ENCODE results near the gene RNF125.

Gene RNF125

DNA sequence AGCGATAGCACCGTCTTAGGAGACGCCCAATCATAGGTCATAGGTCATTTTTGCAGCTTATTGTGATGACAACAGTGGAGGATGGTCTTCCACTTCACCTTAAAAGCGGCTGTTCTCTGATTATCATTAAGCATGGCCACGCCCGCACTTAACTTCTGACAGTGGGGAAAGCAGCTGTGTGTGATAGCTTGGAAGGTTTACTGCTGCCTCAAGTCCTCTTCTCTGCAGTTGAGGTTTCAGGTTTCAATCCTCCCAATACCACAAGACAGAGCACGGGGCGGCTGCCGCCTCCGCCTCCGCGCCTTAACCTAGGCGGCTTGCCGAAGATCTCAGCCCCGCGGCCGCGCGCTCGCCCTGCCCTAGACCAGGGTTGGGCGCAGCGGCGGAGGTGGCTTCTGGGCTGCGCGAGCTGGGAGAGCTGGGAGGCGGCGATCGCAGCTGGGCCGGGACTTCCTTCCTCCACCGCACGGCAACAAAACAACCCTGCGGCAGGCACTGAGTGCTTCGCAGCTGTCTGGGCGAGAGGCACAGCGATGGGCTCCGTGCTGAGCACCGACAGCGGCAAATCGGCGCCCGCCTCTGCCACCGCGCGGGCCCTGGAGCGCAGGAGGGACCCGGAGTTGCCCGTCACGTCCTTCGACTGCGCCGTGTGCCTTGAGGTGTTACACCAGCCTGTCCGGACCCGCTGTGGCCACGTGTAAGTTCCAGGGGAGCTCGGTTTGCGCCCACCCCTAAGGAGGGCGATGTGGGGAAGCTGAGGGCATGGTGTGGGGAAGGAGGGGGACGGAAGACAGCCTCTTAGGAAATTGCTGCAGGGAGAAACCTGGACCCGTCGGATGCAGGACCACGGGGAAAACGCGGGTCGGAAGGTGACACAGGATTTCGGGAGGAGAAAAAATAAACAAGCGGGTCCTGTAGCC is at the start of gene RNF125:
RNF125 (plus strand) TSS at position 495 of the 920 bp plus-strand sequence; CDS start at position 534, 39 bp downstream.
- H3K4me3 ChIP-seq (ENCODE audit: low read depth, low read length), result peak within 1 kb of the TSS; percentile 63
- DNase-seq (ENCODE audit: low read depth), result peak; percentile 82
- TF ChIP-seq, protein P1, sequence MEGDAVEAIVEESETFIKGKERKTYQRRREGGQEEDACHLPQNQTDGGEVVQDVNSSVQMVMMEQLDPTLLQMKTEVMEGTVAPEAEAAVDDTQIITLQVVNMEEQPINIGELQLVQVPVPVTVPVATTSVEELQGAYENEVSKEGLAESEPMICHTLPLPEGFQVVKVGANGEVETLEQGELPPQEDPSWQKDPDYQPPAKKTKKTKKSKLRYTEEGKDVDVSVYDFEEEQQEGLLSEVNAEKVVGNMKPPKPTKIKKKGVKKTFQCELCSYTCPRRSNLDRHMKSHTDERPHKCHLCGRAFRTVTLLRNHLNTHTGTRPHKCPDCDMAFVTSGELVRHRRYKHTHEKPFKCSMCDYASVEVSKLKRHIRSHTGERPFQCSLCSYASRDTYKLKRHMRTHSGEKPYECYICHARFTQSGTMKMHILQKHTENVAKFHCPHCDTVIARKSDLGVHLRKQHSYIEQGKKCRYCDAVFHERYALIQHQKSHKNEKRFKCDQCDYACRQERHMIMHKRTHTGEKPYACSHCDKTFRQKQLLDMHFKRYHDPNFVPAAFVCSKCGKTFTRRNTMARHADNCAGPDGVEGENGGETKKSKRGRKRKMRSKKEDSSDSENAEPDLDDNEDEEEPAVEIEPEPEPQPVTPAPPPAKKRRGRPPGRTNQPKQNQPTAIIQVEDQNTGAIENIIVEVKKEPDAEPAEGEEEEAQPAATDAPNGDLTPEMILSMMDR (IDR thresholded peaks at IDR 0.05; ENCODE audit: low read depth, low read length, missing control alignments), result no peak

DNA sequence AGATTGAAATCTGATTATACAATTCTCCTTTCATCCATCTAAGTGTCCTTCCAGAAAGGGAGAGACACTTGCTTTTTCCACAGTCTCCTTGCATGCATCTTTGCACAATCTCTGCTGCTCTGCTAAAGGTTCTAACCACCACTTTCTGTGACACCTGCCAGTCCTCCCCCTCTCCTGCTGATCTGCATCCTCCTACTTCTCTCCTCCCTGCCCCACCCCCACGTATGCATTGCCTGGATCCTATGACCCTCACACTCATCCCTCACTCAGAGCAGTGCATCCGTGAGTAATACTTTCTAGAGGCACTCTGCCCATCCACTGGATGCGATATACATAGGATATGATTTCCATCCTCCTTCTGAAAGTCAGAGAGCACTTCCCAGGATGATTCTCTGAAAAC is 48.0 kb upstream of the RNF125 start:
- DNase-seq (ENCODE audit: low read depth), result no peak
- no peak overlapping the region for H3K4me3 ChIP-seq (ENCODE audit: low read depth, low read length)
- TF ChIP-seq, protein P1 (IDR thresholded peaks at IDR 0.05; ENCODE audit: low read depth, low read length, missing control alignments), result no peak

DNA sequence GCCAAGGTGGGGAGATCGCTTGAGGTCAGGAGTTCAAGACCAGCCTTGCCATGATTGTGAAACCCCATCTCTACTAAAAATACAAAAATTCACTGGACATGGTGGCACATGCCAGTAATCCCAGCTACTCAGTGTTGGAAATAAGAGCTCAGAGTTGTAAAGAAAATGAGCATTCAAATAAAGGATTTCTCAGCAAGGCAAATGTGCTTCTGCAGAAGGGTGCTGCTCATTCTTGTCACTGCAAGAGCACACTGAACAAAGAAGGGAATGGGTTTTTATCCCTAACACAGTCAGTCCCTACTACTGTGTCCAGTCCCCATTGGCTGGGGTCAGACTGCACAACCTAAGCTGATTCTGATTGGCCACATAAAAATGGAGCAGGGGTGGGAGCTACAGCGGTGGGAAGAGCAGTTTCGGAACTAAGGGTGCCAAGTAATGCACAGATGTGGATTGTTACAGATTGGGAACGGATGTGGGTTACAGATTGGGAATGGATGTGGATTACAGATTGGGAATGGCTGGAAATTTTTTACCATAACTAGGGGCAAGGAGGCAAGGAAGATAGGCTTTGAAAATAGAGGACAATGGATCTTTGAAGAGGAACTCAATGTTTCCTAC is 44.6 kb upstream of the RNF125 start:
- TF ChIP-seq, protein P1 (IDR thresholded peaks at IDR 0.05; ENCODE audit: low read depth, low read length, missing control alignments), result no peak
- no peak for DNase-seq (ENCODE audit: low read depth)
- no peak overlapping the region for H3K4me3 ChIP-seq (ENCODE audit: low read depth, low read length)

DNA sequence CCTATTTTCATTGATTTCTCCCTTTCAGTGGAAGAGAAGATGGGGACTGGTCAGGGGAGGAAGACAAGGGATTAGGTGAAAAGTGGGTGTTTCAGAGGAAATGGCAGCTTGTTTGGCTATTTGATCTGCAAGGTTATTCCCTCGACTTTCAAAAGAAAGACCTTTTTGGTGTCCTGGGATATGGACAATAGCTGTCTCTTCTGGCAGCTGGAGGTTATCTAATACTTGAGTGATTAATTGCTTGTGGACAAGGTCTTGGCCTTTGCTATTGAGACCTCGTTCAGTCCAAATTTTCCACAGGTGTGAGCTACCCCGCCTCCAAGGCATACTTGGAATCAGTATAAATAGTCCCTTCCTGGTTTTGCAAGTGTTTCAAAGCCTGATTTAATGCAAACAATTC is 42.4 kb upstream of the RNF125 start:
- DNase-seq (ENCODE audit: low read depth), result no peak
- TF ChIP-seq, protein P1 (IDR thresholded peaks at IDR 0.05; ENCODE audit: low read depth, low read length, missing control alignments), result no peak

DNA sequence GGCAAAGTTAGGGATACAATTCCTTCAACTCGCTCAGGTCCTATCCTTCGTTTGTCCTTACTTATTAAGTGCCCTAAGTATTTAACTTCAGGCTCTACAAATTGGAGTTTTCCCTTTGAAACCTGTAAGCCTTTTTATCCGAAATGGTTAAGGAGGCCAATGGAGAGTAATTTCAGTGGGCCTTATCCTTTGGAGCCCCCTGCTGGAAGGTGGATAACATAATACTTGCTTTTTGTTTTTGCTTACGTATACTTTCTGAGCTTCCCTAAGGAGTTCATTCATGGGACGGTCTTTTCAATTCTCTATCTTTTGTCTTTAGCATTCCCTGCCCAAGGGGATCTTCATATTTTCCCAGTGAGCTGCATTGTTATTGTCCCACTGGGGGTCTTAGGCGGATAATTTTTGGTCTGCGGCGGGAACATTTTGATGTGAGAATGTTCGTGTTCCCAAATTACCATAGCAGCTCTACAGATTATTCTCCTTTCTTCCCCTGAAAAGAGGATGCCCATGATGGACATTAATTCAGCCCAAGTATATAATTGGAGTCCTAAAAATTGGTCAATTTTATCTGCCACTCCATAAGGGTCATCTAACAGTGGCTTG is 41.3 kb upstream of the RNF125 start:
- peak; percentile 3 for DNase-seq (ENCODE audit: low read depth)
- TF ChIP-seq, protein P1 (IDR thresholded peaks at IDR 0.05; ENCODE audit: low read depth, low read length, missing control alignments), result peak; percentile 55
- H3K4me3 ChIP-seq (ENCODE audit: low read depth, low read length), result no peak overlapping the region

More for the DNA sequence above, 42.4 kb upstream of the RNF125 start:
- no peak overlapping the region for H3K4me3 ChIP-seq (ENCODE audit: low read depth, low read length)

DNA sequence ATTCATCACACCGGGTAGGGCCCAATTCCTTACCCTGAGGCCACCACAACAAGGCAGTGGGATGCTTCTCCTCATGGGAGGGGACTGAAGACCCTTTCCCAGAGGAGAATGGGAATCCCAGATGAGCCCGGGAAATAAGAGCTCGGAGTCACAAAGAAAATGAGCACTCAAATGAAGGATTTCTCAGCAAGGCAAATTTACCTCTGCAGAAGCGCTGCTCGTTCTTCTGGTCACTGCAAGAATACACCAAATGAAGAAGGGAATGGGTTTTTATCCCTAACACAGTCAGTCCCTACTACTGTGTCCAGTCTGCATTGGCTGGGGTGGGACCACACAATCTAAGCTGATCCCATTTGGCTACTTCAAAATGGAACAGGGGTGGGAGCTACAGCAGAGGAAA is 40.0 kb upstream of the RNF125 start:
- DNase-seq (ENCODE audit: low read depth), result no peak
- TF ChIP-seq, protein P1 (IDR thresholded peaks at IDR 0.05; ENCODE audit: low read depth, low read length, missing control alignments), result no peak
- H3K4me3 ChIP-seq (ENCODE audit: low read depth, low read length), result no peak overlapping the region

Data from GM12864 (cell line).